Prostate gland (tissue), 2 donors: ENCODE measurements around the gene CUX1. TPM values are rescaled to one million over a fixed set of nuclear protein-coding genes. Genes with fewer than 3 reads are reported as not detected.
"Not testable (repeated sequence)": the region's sequence is repeated elsewhere in the genome, so short reads cannot be mapped to it uniquely, and the experiment has no call there.

ENCODE experiments used
- DNase-seq: peaks from one replicate; pipeline ENCODE4 v3.0.0-alpha.2; 2019; ENCODE audit warnings: low spot score
- H3K27ac ChIP-seq, 2 donors: fragments of 200-600 bp; sonication (generic); 2 replicates each; pipeline ENCODE4 v1.5.1; 2017 to 2019
- H3K27me3 ChIP-seq: fragments of 200-600 bp; sonication (generic); replicated peaks from 2 replicates; pipeline ENCODE4 v1.5.1; 2019; ENCODE audit not compliant: insufficient read depth
- H3K36me3 ChIP-seq, 2 donors: fragments of 200-600 bp; sonication (generic); 1 replicate in 1 of 2; 2 replicates in 1 of 2; pipeline versions ENCODE4 v1.5.1 to v1.8.1; 2017 to 2019
- H3K4me1 ChIP-seq: fragments of 200-600 bp; sonication (generic); replicated peaks from 2 replicates; pipeline ENCODE4 v1.5.1; 2019
- H3K4me3 ChIP-seq, 2 donors: fragments of 200-600 bp; sonication (generic); 2 replicates each; pipeline ENCODE4 v1.5.1; 2017 to 2019
- H3K9me3 ChIP-seq: fragments of 200-600 bp; sonication (generic); 2 replicates; pipeline ENCODE4 v1.5.1; 2017
- CTCF ChIP-seq, 4 experiments: fragments of 200-600 bp in 2 of 4; fragments of 450-650 bp in 2 of 4; sonication (generic) in 2 of 4; IDR thresholded peaks; 1 replicate in 3 of 4; 2 replicates in 1 of 4; pipeline ENCODE4 v1.5.1; 2016 to 2019; ENCODE audit warnings: antibody characterized with exemption in 4 of 4, mild to moderate bottlenecking in 2 of 4, moderate library complexity in 2 of 4
- POLR2A ChIP-seq: fragments of 450-650 bp; IDR thresholded peaks from one replicate; pipeline ENCODE4 v1.6.1; 2016; ENCODE audit warnings: antibody characterized with exemption, mild to moderate bottlenecking
- POLR2AphosphoS5 ChIP-seq: sonication (generic); formaldehyde crosslinking; IDR thresholded peaks from one replicate; pipeline ENCODE4 v1.6.1; 2017; ENCODE audit warnings: antibody characterized with exemption
- WGBS: methylation state at CpG from one replicate; pipeline ENCODE4 v1.1.5; 2018; 5-methylcytosine and 5-hydroxymethylcytosine counted together
- intact Hi-C: fragments of 100-400 bp; cut with DNase I; formaldehyde crosslinking; loops from one replicate; pipeline ENCODE4 v1.14.2; 2022
- total RNA-seq, 2 donors: library from RNA; depleted of rRNA; stranded (reverse); fragments of >200 nt; gene quantifications; one replicate each; pipeline ENCODE4 v1.1.0, GENCODE V29; 2016

Gene CUX1
- total RNA-seq, 2 donors from 2014 or later = 96.3 to 99.2 TPM

- intact Hi-C loops = no loop called here
- no peak overlapping the region for H3K4me3 ChIP-seq
- H3K36me3 ChIP-seq = no peaks in the 10 kb centered on the region
- TF ChIP-seq CTCF (IDR thresholded peaks at IDR 0.05) (no peak), POLR2A (no peak)
- H3K27me3 ChIP-seq = no peaks in the 10 kb centered on the region
- H3K27ac ChIP-seq = no peak overlapping the region
- no peaks in the 10 kb centered on the region for H3K9me3 ChIP-seq
- H3K4me1 ChIP-seq = no peaks in the 10 kb centered on the region
- 93% methylated on average over 8 of the region's 8 CpGs for WGBS
- DNase-seq = no peak
Observed at GRCh38 chr7:102049765-102050164, 232.3 kb downstream of the CUX1 start.

- Histone ChIP-seq H3K4me3 (no peak overlapping the region), H3K27me3 (no peaks in the 10 kb centered on the region), H3K36me3 (no peaks in the 10 kb centered on the region), H3K27ac (no peak overlapping the region), H3K9me3 (no peaks in the 10 kb centered on the region), H3K4me1 (no peaks in the 10 kb centered on the region)
- DNase-seq = no peak
- intact Hi-C loops = no loop called here
- whole genome bisulfite sequencing = 75% methylated on average over 13 of the region's 13 CpGs
- TF ChIP-seq CTCF (IDR thresholded peaks at IDR 0.05) (no peak), POLR2AphosphoS5 (no peak), POLR2A (no peak)
Observed at GRCh38 chr7:102050864-102051460, 233.5 kb downstream of the CUX1 start.

- intact Hi-C loops, H3K36me3 ChIP-seq, H3K4me1 ChIP-seq, H3K27me3 ChIP-seq, H3K4me3 ChIP-seq, DNase-seq, H3K27ac ChIP-seq, H3K9me3 ChIP-seq: not testable (repeated sequence)
- 88% methylated on average over 10 of the region's 10 CpGs for WGBS
Observed at GRCh38 chr7:102051736-102052135, 234.3 kb downstream of the CUX1 start.

- no peaks in the 10 kb centered on the region for H3K4me1 ChIP-seq
- intact Hi-C loops = no loop called here
- DNase-seq = no peak
- no peaks in the 10 kb centered on the region for H3K36me3 ChIP-seq
- no peaks in the 10 kb centered on the region for H3K27me3 ChIP-seq
- 100% methylated on average over 2 of the region's 2 CpGs for WGBS
- TF ChIP-seq POLR2AphosphoS5 (no peak), POLR2A (no peak), CTCF (IDR thresholded peaks at IDR 0.05) (no peak)
- no peak overlapping the region for H3K4me3 ChIP-seq
- H3K27ac ChIP-seq = no peak overlapping the region
- no peaks in the 10 kb centered on the region for H3K9me3 ChIP-seq
Observed at GRCh38 chr7:102054158-102054557, 236.7 kb downstream of the CUX1 start.

GRCh38 chr7:102055181-102055976 is 238.0 kb downstream of the CUX1 start:
- Histone ChIP-seq H3K27ac (no peak overlapping the region), H3K9me3 (no peaks in the 10 kb centered on the region), H3K4me3 (no peak overlapping the region), H3K36me3 (no peaks in the 10 kb centered on the region), H3K27me3 (no peaks in the 10 kb centered on the region), H3K4me1 (no peaks in the 10 kb centered on the region)
- DNase-seq = no peak
- WGBS = 97% methylated on average over 2 of the region's 2 CpGs
- intact Hi-C loops = no loop called here
- no peak for TF ChIP-seq CTCF (IDR thresholded peaks at IDR 0.05)
- TF ChIP-seq POLR2A = no peak
- no peak for TF ChIP-seq POLR2AphosphoS5
